HG03354 (cell line): ENCODE results near the gene KIAA2012.
"Not testable (repeated sequence)": the region's sequence is repeated elsewhere in the genome, so short reads cannot be mapped to it uniquely, and the experiment has no call there.

Experiments
- ATAC-seq: cut with Tn5 transposase; IDR thresholded peaks from one replicate; pipeline ENCODE4 v1.9.1; 2021; ENCODE audit warnings: mild to moderate bottlenecking; ENCODE audit not compliant: unreplicated experiment, poor library complexity, severe bottlenecking

The KIAA2012 gene

GRCh38 chr2:202135091-202135874 is 62.2 kb downstream of the KIAA2012 start:
- ATAC-seq, result no peak

DNA sequence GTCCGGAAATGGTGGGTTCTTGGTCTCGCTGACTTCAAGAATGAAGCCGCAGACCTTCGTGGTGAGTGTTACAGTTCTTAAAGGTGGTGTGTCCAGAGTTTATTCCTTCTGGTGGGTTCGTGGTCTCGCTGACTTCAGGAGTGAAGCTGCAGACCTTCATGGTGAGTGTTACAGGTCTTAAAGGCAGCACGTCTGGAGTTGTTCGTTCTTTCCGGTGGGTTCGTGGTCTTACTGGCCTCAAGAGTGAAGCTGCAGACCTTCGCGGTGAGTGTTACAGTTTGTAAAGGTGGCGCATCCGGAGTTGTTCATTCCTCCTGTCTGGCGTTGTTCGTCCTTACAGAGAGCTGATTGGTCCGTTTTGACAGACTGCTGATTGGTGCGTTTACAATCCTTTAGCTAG is 63.0 kb downstream of the KIAA2012 start:
- ATAC-seq, result not testable (repeated sequence)

DNA sequence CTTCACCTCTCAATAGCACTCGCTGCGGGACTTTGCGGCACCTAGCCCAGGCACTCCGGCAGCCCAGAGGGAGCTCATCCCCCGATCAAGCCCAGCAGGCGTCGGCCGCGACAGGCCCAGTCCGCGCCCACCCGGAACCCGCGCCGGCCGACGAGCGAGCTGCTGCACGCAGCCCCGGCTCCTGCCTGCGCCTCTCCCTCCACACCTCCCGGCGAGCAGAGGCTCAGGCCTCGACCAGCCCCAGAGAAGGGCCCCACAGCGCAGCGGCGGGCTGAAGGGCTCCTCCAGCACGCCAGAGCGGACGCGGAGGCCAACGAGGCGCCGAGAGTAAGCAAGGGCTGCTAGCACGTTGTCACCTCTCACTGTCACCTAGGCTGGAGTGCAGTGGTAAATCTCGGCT is 63.5 kb downstream of the KIAA2012 start:
- ATAC-seq, result no peak

GRCh38 chr2:202140522-202141252 is 67.6 kb downstream of the KIAA2012 start:
- ATAC-seq, result no peak

- no peak for ATAC-seq
Measured at GRCh38 chr2:202141329-202141947, 68.4 kb downstream of the KIAA2012 start.

GRCh38 chr2:202142540-202142939 is 69.5 kb downstream of the KIAA2012 start:
- no peak for ATAC-seq

- no peak for ATAC-seq
Measured at GRCh38 chr2:202147775-202148174, 74.7 kb downstream of the KIAA2012 start.

DNA sequence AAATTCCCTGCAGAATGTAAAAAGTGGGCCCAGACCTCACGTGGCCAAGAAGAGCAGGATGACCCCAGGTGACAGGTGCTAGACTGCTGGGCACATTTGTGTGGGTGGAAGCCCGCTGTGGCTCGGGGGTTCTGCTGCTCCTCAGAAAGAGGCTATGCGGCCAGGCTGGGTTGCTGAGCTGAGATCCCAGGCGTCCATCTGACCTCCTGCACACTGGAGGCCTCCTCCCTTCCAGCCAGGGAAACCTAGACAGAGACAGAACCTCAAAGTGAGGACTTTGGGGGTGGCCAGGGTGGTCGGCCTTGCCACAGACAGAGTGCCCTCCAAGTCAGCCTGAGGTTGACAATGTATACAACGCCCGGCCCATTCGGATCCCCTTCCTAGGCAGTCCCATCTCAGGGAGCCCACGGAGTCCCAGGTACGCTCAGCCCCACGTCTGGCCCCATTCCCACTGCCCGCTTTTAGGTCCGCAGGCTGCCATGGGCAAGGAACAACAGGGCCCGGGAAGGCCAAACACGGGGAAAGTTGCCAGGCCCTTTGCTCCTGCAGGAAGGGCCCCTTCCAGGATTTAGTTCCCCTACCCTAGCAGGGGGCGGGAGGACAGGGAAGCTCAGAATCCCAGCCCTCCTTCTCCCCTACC is 75.6 kb downstream of the KIAA2012 start:
- ATAC-seq, result no peak

DNA sequence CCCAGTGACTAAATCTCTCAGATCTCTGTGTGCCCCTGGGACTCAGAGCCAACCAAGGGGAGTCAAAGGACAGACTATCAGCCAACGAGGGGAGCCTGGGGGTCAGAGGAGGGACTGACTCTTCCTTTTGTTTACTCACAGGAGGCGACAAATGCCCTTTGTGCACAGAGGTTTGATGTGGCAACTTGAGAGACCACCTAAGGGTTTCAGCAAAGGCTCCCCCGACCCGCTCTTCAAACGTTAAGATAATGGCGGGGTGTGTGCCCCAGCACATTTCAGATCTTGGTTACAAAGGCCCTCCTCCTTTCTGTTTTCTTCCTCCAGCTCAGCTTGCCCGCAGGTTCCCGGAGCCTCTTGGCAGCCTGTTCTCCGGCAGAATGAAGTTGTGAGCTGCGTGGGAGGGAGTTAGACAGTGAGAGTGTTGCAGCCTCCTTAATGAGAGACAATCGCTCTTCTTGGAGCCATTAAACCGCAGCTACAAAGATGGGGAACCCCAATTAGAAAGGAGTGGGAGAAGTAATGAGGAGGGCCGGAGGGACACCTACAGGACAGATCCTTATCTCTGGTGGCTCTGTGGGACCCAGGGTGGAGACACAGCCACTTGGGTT is 76.2 kb downstream of the KIAA2012 start:
- ATAC-seq, result no peak

GRCh38 chr2:202149936-202150335 is 76.9 kb downstream of the KIAA2012 start:
- ATAC-seq, result no peak

DNA sequence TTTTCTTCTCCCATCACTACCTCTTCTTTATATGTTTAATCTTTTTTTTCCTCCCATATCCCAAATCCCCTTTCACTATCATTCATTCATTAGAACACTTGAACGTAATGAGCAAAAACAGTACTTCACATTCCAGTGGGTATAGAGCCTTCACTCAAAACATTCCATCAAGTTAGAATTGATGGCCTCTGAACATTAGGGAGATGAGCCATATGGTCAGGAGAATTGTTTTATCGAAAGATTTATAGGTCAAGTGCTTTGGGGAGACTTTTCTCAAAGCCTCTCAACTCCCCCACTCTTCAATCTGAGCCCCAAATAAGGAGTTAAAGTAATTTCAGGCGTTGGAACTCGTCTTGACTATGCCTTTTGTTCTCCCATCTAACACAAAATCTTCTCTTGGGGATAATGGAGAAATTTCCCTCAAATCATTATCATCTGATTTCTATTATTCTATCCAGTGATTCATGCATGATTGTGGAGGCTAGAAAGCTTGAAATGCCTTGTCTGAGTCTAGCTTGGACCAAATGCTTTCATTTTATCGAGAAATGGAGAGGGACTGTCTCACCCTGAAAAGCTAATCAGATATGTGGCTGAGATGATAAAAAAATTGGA is 79.2 kb downstream of the KIAA2012 start:
- no peak for ATAC-seq

GRCh38 chr2:202154613-202155012 is 81.6 kb downstream of the KIAA2012 start:
- no peak for ATAC-seq

DNA sequence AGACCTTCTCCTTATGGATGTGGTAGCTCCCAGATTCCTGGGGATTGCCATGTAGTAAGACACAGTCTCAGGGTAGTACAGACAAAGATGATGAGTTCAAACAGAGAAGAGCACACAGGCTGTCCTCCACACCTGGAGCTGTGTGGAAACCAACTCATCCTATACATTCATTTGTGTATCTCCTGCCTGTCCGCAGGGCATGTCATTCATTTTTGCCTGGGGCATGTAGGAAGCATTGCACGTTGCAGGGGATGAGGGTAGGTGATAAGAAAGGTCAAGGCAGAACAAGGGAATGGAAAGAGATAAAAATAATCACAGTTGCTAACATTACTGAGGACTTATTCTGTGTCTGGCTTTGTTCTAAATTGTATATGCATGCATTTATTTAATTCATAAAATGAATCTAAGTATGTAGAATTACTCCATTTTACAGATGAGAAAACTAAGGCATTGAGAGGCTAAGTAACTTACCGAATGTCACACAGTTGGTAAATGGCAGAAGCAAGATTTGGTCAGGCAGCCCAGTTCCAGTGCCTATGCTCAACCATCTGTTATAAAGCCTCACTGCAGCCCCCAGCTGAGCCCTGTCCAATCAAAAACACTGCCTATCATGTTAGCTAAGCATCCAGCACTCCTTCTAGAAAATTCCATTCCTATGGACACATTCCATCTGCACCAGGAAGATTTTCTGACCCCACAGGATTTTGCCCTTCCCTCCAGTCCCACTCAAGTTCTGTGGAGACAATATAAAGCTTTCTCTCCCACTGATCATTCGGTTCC is 84.3 kb downstream of the KIAA2012 start:
- no peak for ATAC-seq

DNA sequence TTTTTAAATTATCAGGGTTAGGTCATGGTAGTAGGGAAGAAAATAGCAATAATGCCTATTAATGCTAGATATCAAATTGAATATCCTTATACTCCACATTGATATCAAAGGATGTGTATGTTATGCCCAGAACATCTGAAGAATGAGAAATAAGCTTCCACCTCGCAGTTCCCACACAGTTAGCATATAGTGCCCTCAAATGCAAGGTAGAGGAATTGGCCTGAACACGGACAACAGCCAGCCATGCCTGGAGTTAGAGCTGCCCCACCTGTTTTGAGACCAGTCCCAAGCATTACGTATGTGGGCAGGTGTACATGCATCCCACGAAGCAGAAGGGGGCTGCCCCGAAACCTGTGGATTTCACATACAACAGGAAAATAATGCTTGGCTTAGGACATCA is 85.7 kb downstream of the KIAA2012 start:
- no peak for ATAC-seq

DNA sequence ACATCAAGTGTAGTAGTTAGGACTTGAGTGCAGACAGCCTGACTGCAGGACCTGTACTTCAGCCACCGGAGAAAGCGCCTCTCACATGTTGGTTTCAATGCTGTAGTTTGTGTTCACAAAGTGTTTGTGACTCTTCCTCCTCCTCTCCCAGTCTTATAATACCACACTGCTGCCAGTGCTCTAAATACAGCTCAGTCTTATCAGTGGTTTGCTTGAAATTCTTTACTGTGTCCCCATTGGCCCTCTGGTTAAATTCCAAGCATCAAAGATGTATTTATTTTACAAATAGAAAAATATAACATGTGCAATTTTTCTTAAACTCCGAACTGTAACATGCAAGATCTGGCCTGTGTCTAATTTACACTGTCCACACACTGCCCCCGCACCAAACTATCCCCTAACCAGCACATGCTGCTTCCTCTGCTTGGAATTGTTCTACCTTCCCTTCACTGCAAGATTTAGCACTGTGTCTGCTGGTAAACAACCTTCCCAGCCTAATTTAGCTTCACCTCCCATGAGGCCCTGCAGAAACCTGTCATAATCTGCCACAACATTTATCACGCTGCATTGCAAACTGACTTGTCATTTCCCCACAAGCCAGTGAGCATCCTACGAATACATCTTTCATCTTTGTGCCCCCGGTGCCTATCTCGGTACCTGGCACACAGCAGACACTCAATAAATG is 88.2 kb downstream of the KIAA2012 start:
- no peak for ATAC-seq

- no peak for ATAC-seq
Measured at GRCh38 chr2:202164411-202164810, 91.4 kb downstream of the KIAA2012 start.

GRCh38 chr2:202165208-202165607 is 92.2 kb downstream of the KIAA2012 start:
- no peak for ATAC-seq

DNA sequence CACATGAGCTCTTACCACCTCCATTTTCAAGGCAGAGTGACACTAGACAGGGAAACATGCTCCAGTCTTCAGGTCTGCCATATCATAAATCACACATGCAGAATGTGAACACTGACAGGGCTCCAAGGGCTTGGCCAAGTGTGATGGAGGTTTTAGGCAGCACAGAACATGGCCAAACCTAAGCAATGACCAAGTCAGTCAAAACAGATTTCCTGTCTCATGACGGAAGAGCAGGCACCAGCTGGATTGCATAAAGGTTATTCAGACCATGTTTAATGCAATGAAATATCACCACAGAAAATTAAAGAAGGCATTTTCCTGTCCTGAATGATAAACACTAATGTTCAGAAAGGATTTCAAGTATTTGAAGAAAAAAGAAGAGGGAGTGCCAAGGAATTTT is 92.9 kb downstream of the KIAA2012 start:
- ATAC-seq, result no peak
